Adrenal gland (tissue), 12 donors: ENCODE data around the gene RHBDF2. TPM values are rescaled to one million over a fixed set of nuclear protein-coding genes. Genes with fewer than 3 reads are reported as not detected.
"Not testable (repeated sequence)": the region's sequence is repeated elsewhere in the genome, so short reads cannot be mapped to it uniquely, and the experiment has no call there.

Experiments used
- DNase-seq, 7 donors: peaks; one replicate each; pipeline ENCODE4 v3.0.0-alpha.2; 2019 to 2020
- H3K27ac ChIP-seq, 5 donors: fragments of 200-600 bp; sonication (generic) in 4 of 5; 1 replicate in 3 of 5; 2 replicates in 2 of 5; pipeline versions ENCODE4 v1.5.1 to v1.8.0; 2016 to 2020; ENCODE audit warnings: mild to moderate bottlenecking in 1 of 5
- H3K27me3 ChIP-seq: fragments of 200-600 bp; 2 replicates; pipeline ENCODE4 v1.8.0; 2021
- H3K36me3 ChIP-seq, 2 donors: fragments of 200-600 bp; replicated peaks in 1 of 2; 1 replicate in 1 of 2; 2 replicates in 1 of 2; pipeline versions ENCODE4 v1.5.1 to v1.8.0; 2018 to 2022
- H3K4me1 ChIP-seq, 2 donors: fragments of 200-600 bp; replicated peaks in 1 of 2; 1 replicate in 1 of 2; 2 replicates in 1 of 2; pipeline versions ENCODE4 v1.5.1 to v1.8.0; 2018 to 2021
- H3K4me3 ChIP-seq, 4 donors: fragments of 200-600 bp; sonication (generic) in 3 of 4; one replicate each; pipeline ENCODE4 v1.5.1; 2016 to 2018
- H3K9me3 ChIP-seq, 3 donors: fragments of 200-600 bp; sonication (generic) in 1 of 3; replicated peaks in 1 of 3; 1 replicate in 2 of 3; 2 replicates in 1 of 3; pipeline versions ENCODE4 v1.5.1 to v1.8.0; 2016 to 2021
- CTCF ChIP-seq, 6 experiments: fragments of 450-650 bp in 4 of 6; fragments of 200-600 bp in 2 of 6; sonication (generic) in 1 of 6; IDR thresholded peaks; 1 replicate in 5 of 6; 2 replicates in 1 of 6; pipeline versions ENCODE4 v1.5.1 to v1.8.0; 2016 to 2021; ENCODE audit warnings: antibody characterized with exemption in 6 of 6, mild to moderate bottlenecking in 2 of 6, moderate library complexity in 1 of 6
- POLR2A ChIP-seq, 2 donors: fragments of 450-650 bp; IDR thresholded peaks; one replicate each; pipeline ENCODE4 v1.6.1; 2017; ENCODE audit warnings: antibody characterized with exemption in 2 of 2, mild to moderate bottlenecking in 2 of 2, moderate library complexity in 1 of 2
- WGBS, 4 donors: extraction: QIAGEN DNeasy Blood & Tissue Kit in 2 of 4; methylation state at CpG; one replicate each; pipeline versions ENCODE4 v1.1.5 to v1.1.7; 2013 to 2017; 5-methylcytosine and 5-hydroxymethylcytosine counted together
- intact Hi-C, 2 donors: fragments of 100-400 bp; cut with DNase I; formaldehyde crosslinking; loops; one replicate each; pipeline versions ENCODE4 v1.14.1 to v1.15.0; 2022 to 2023
- polyA plus RNA-seq, 3 donors: library from polyadenylated mRNA; stranded (reverse); fragments of 200-250 nt in 2 of 3; fragments of 350-450 nt in 1 of 3; fragmentation: Illumina TruSeq in 1 of 3; extraction: RNeasy Lipid Tissue Mini Kit (QIAGEN cat#74804) in 1 of 3; gene quantifications; one replicate each; pipeline ENCODE4 v1.2.3, GENCODE V29; 2013 to 2014
- total RNA-seq, 9 donors: library from RNA; depleted of rRNA in 4 of 9; stranded (reverse); fragments of >200 nt in 4 of 9; fragments of 120-200 nt in 1 of 9; fragmentation: NEBNext Ultra II Directional in 1 of 9; extraction: Animal tissue kit (Norgen Biotek cat#: 25700) in 1 of 9; gene quantifications; one replicate each; pipeline versions ENCODE4 v1.1.0 to v1.2.4, GENCODE V29; 2013 to 2023
- donor health status: healthy with polysubstance abuse.
- donor health status: Bipolar disorder and iron deficiency.
- donor health status: DM: yes; HTN: yes; CAD: no.
- donor health status: DM: no; HTN: no; CAD: no.
- donor health status: DM: no; HTN: no; CAD: no.
- donor health status: DM: yes; HTN: yes; CAD: no.

RHBDF2 gene
- total and polyA plus RNA-seq, 12 donors = 4.9 to 156 (median 40.3) TPM

DNA sequence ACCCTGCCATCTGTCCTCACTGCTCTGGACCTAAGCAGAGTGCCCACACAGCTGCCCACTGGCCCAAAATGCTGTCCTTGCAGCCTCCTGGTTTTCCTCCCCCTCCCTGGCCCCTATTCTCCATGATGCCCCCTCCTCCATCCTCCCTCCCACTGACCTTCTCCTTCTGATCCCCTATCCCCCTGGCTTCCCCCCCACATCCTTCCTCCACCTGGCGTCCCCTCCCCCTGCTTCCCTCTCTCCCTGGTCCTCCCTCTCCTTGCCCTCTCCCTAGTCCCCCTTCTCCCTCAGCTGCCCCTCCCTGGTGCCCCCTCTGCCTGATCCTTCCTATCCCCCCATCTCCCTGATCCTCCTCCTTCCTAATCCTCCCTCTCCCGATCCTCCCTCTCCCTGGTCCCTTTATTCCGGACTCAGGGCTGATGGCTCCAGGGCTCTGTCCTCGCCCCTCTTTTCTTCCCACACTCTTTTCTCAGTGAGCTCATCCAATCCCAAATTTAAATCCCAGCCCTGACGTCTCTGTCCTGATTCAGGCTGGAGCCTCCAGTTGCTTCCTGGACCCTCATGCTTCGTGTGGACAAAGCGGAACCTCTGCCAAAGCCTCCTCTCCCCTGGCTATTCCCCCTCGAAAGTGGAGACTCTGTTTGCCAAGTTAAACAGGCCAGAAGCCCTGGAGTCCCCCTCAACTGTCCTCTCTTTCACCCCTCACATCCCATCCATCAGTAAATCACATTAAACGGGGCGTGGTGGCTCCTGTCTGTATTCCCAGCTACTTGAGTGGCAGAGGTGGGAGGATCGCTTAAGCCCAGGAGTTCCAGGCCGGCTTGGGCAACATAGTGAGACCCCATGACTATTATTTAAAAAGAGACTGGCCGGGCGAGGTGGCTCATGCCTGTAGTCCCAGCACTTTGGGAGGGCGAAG, 18.1 kb upstream of the RHBDF2 start:
- no peak overlapping the region for H3K4me3 ChIP-seq
- no peaks in the 10 kb centered on the region for H3K36me3 ChIP-seq
- no peaks in the 10 kb centered on the region for H3K9me3 ChIP-seq
- H3K27ac ChIP-seq = no peak overlapping the region
- WGBS, 4 donors = 62 to 76% (median 67%) methylated on average over 13 to 15 of the region's 15 CpGs
- H3K27me3 ChIP-seq = no peaks in the 10 kb centered on the region
- intact Hi-C loops = no loop called here
- peaks cover under 1 to 5% of the 10 kb centered on the region in 2 donors for H3K4me1 ChIP-seq
- DNase-seq = no peak
- TF ChIP-seq POLR2A (IDR thresholded peaks at IDR 0.05) = no peak
- TF ChIP-seq CTCF (IDR thresholded peaks at IDR 0.05) = no peak

GRCh38 chr17:76517638-76518038, 16.4 kb upstream of the RHBDF2 start:
- WGBS, 4 donors = 88 to 95% (median 91%) methylated on average over 9 to 11 of the region's 11 CpGs
- no peak overlapping the region for H3K27ac ChIP-seq
- no peaks in the 10 kb centered on the region for H3K27me3 ChIP-seq
- intact Hi-C loops = no loop called here
- no peaks in the 10 kb centered on the region for H3K36me3 ChIP-seq
- H3K4me1 ChIP-seq = no peaks in the 10 kb centered on the region
- no peaks in the 10 kb centered on the region for H3K9me3 ChIP-seq
- no peak for DNase-seq
- H3K4me3 ChIP-seq = no peak overlapping the region
- TF ChIP-seq CTCF (IDR thresholded peaks at IDR 0.05) = no peak
- TF ChIP-seq POLR2A (IDR thresholded peaks at IDR 0.05) = no peak

- Histone ChIP-seq H3K9me3 (no peaks in the 10 kb centered on the region), H3K4me1 (no peaks in the 10 kb centered on the region), H3K27me3 (no peaks in the 10 kb centered on the region), H3K36me3 (no peaks in the 10 kb centered on the region), H3K27ac (peak overlapping the region in 2 of 5 donors; percentile 60 to 78), H3K4me3 (peak overlapping the region in 1 of 4 donors; percentile 11)
- intact Hi-C loops = no loop called here
- DNase-seq = peak in 4 of 7 donors; percentile 49 to 81 (median 65)
- TF ChIP-seq CTCF (IDR thresholded peaks at IDR 0.05) = no peak
- TF ChIP-seq POLR2A (IDR thresholded peaks at IDR 0.05) = no peak
- WGBS, 4 donors = 58 to 70% (median 68%) methylated on average over 17 to 22 of the region's 22 CpGs
Measured at GRCh38 chr17:76515274-76515949, 14.2 kb upstream of the RHBDF2 start.

DNA sequence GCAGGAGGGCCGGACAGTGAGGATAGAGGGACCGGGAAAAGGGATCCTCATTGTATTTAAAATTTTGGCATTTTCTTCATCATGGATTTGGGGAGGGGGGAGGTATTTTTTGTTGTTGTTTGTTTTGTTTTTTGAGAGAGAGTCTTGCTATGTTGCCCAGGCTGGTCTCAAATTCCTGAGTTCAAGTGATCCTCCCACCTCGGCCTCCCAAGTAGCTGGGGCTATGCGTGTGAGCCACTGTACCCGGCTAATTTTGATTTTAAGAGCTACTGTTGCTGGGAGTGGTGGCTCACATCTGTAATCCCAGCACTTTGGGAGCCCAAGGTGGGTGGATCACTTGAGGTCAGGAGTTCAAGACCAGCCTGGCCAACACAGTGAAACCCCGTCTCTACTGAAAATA, 13.1 kb upstream of the RHBDF2 start:
- H3K27me3 ChIP-seq, H3K27ac ChIP-seq, DNase-seq, intact Hi-C loops, H3K9me3 ChIP-seq, H3K4me1 ChIP-seq, H3K36me3 ChIP-seq, H3K4me3 ChIP-seq: not testable (repeated sequence)
- 92 to 97% (median 95%) methylated on average over 6 of the region's 6 CpGs for WGBS, 4 donors
